GM12801 (cell line): ENCODE results near the gene ARPP21.

Source experiments
- CTCF ChIP-seq: IDR thresholded peaks from one replicate; pipeline ENCODE4 v1.5.1; 2011; ENCODE audit warnings: control low read depth; ENCODE audit not compliant: insufficient read length; ENCODE audit errors: extremely low read depth

The ARPP21 gene

DNA sequence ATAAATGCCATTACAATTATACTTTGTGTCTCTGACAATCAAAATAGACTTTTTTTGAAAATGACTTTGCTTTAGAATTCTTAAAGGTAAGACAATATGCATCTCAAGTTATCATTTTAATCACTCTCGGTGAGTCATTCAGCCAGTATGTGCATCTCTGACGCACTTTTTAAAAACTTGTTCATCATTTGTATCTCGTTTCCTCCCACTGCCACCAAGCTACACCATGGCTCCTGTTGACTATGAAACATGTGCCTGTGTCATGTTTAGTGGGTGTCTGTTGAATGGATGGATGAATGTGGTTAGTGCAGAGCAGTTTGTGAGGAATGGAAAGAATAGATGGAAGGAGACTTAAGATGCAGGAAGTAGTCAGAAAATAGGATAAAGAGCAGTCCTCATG is 68.6 kb downstream of the ARPP21 start:
- no peak for TF ChIP-seq CTCF

DNA sequence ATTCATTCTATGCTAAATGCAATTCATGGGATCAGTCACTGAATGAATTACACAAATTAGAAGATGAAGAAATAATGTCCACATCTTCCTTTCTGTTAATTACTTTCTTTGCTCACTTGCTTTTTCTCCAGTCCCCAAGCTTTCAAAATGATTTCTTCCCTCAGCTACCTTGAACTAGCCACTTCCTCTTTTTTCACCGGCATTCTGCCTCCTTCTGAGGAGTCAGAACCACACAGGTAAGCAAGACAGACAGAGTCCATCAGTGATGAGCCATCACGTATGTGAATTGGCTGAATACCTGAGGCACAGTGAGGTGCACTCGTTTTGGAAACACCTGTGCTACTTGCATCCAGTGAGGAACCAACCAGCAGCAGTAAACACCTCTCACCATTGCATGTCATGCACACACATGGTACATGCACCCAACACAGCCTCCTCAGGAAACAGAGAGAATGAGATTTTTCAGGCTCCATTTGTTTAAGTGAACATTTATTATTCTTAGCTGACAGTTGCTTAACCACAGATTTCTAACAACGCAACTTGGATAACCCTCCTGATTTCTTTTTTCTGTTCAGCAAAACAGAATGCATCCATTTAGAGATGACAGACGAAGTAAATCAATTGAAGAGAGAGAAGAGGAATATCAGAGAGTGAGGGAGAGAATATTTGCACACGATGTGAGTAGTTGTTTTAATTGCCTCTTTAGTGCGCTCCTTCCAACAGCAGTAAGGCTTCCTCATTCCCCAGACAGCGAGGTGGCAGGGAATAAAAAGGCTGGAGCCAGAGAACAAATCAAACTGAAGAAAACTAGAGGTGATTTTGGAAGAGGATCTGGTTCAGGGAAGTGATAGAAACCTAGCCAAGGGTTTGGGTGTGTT is 69.3 kb downstream of the ARPP21 start:
- no peak for TF ChIP-seq CTCF

DNA sequence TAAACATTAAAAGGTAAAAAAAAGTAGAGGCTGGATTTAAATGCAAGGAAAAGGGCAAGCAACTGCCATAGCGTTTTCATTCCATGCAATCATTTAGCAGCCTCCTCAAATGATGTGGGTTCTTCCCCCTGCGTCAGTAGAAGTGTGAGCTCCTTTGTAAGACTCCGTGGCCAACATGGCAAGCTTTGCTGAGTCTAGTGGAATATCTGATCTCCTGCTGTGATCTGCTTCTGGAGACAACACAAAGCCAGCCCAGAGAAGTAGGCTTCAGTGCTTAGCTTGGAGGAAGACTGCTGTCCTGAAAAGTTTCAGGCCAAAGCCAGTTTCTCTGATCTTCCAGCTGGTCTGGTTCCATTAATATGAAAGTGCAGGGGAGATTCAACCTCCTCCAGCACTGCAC is 70.4 kb downstream of the ARPP21 start:
- TF ChIP-seq CTCF, result no peak

GRCh38 chr3:35710554-35710953 is 71.2 kb downstream of the ARPP21 start:
- no peak for TF ChIP-seq CTCF

DNA sequence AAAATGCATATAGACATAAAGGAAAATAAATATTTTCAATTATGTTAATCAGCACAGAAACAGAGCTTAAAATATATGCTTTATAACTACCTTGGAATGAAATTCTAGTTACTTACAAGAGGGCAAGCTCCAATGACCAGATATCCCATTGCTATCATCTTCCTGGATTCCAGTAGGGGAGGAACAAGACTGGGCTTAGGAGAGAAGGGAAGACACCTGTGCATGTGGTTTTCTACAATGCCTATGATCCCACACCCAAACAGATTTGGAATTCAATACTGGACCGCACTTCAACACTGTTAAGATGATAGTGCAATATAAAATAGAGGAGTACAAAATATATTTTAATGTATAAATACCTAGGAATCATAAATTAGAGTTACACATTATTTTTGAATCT is 79.6 kb downstream of the ARPP21 start:
- no peak for TF ChIP-seq CTCF

- TF ChIP-seq CTCF, result no peak
These were observed 82.3 kb downstream of the ARPP21 start for GRCh38 chr3:35721628-35722027.

DNA sequence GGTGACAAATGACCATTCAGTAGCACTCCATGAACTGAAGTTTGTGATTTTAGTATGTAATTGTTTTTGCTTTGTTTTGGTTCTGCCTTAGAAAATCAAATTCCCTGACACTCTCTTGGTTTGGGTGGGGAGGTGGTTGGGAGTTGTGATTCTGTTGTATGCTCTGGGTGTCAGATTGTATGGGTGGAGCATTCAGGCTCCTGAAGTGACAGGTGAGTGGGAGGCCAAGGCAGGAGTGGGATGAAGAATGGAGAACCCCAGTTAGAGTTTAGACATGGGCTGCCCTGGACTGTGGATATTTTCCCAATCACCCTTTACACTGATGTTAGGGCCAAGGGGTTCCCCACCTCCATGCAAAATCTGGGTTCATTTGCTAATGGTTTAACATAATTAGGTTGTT is 83.6 kb downstream of the ARPP21 start:
- TF ChIP-seq CTCF, result no peak
